ENCODE measurements around the gene WFDC2. TPM values are rescaled to one million over a fixed set of nuclear protein-coding genes. Genes with fewer than 3 reads are reported as not detected.
A peak's percentile ranks its signal among the peaks of the same experiment; 100 is the strongest.

The WFDC2 gene
- total and polyA plus RNA-seq, 2 of the 13 experiments (the other 11 are each of a cell fraction or from before 2014, with no cell fraction given) = 0.33 TPM; not detected in 1

DNA sequence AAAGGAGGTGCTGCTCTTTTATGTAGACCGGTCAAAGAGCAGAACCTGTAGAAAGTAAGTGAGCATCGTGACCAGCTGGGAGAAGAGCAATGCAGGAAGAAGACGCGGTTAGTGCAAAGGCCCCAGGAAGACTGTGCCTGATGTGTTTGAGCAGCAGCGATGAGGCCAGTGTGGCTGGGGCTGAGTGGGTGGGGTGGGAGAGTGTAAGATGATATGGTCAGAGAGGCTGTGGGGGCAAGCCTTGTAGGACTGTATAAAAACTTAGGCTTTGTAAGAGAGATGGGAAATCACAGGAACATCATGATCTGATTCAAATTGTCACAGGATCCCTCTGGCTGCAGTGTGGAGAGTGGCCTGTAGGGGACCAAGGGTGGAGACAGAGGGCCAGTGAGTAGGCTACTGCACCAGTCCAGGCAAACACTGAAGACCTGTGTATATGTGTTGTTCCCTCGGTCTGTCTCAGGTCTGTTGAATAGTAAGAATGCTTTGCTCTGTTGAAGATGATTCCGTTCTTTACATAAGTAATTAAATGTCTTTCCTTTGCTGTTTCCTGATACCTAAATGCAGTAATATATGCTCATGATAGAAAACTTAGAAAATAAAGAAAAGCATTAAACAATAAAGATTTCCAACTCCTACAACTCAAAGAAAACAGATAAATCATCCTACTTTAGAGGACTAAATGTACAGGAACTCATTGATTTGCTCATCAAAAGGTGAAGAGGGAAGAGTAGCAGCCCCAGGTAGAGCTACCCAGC, 23.6 kb upstream of the WFDC2 start (continued):
- TF ChIP-seq HDAC6 (IDR thresholded peaks at IDR 0.05; ENCODE audit: low read depth, low read length) (no peak), KLF12 (CRISPR knock-in tag; IDR thresholded peaks at IDR 0.05; ENCODE audit: borderline replicate concordance) (no peak), CBX2 (IDR thresholded peaks at IDR 0.05; ENCODE audit: low read depth, low read length) (no peak), CBX2 (CRISPR knock-in tag; IDR thresholded peaks at IDR 0.05; ENCODE audit: low read depth) (no peak), ZNF619 (CRISPR knock-in tag; IDR thresholded peaks at IDR 0.05) (no peak), FIP1L1 (IDR thresholded peaks at IDR 0.05; ENCODE audit: borderline replicate concordance, insufficient read depth, low read depth, low read length) (no peak), ZNF570 (CRISPR knock-in tag; IDR thresholded peaks at IDR 0.05; ENCODE audit: borderline replicate concordance) (no peak), PAWR (CRISPR knock-in tag; IDR thresholded peaks at IDR 0.05; ENCODE audit: borderline replicate concordance) (no peak), SMC3 (IDR thresholded peaks at IDR 0.05; ENCODE audit: low read length) (peak; percentile 54), ZNF883 (CRISPR knock-in tag; IDR thresholded peaks at IDR 0.05; ENCODE audit: not compliant biosample characterization) (peak; percentile 39), ZBTB42 (CRISPR knock-in tag; IDR thresholded peaks at IDR 0.05) (no peak), STAG1 (CRISPR knock-in tag; IDR thresholded peaks at IDR 0.05) (peak; percentile 33; the same call in 1 of the 2 replicates), SALL1 (CRISPR knock-in tag; IDR thresholded peaks at IDR 0.05) (0 out of 2 replicates have a peak, but pooled peaks have one; percentile 22)
- TF ChIP-seq, protein P1, sequence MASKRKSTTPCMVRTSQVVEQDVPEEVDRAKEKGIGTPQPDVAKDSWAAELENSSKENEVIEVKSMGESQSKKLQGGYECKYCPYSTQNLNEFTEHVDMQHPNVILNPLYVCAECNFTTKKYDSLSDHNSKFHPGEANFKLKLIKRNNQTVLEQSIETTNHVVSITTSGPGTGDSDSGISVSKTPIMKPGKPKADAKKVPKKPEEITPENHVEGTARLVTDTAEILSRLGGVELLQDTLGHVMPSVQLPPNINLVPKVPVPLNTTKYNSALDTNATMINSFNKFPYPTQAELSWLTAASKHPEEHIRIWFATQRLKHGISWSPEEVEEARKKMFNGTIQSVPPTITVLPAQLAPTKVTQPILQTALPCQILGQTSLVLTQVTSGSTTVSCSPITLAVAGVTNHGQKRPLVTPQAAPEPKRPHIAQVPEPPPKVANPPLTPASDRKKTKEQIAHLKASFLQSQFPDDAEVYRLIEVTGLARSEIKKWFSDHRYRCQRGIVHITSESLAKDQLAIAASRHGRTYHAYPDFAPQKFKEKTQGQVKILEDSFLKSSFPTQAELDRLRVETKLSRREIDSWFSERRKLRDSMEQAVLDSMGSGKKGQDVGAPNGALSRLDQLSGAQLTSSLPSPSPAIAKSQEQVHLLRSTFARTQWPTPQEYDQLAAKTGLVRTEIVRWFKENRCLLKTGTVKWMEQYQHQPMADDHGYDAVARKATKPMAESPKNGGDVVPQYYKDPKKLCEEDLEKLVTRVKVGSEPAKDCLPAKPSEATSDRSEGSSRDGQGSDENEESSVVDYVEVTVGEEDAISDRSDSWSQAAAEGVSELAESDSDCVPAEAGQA (IDR thresholded peaks at IDR 0.05; ENCODE audit: low read depth) = no peak
- TF ChIP-seq, protein P1 (CRISPR knock-in tag; IDR thresholded peaks at IDR 0.05; ENCODE audit: borderline replicate concordance) = no peak
- TF ChIP-seq, protein P2, sequence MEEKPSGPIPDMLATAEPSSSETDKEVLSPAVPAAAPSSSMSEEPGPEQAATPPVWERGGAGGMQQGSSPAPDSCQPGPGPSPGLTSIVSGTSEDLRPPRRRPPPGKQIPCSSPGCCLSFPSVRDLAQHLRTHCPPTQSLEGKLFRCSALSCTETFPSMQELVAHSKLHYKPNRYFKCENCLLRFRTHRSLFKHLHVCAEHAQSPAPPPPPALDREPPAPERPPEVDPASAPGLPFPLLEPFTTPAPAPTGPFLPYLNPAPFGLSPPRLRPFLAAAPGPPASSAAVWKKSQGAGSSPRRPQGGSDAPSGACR (CRISPR knock-in tag; IDR thresholded peaks at IDR 0.05) = no peak
- TF ChIP-seq, protein P3, sequence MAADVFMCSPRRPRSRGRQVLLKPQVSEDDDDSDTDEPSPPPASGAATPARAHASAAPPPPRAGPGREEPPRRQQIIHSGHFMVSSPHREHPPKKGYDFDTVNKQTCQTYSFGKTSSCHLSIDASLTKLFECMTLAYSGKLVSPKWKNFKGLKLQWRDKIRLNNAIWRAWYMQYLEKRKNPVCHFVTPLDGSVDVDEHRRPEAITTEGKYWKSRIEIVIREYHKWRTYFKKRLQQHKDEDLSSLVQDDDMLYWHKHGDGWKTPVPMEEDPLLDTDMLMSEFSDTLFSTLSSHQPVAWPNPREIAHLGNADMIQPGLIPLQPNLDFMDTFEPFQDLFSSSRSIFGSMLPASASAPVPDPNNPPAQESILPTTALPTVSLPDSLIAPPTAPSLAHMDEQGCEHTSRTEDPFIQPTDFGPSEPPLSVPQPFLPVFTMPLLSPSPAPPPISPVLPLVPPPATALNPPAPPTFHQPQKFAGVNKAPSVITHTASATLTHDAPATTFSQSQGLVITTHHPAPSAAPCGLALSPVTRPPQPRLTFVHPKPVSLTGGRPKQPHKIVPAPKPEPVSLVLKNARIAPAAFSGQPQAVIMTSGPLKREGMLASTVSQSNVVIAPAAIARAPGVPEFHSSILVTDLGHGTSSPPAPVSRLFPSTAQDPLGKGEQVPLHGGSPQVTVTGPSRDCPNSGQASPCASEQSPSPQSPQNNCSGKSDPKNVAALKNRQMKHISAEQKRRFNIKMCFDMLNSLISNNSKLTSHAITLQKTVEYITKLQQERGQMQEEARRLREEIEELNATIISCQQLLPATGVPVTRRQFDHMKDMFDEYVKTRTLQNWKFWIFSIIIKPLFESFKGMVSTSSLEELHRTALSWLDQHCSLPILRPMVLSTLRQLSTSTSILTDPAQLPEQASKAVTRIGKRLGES (CRISPR knock-in tag; IDR thresholded peaks at IDR 0.05; ENCODE audit: borderline replicate concordance) = no peak

All from HepG2 (cell line).